Measurements from ENCODE around the gene CDK15. TPM values are rescaled to one million over a fixed set of nuclear protein-coding genes. Genes with fewer than 3 reads are reported as not detected.

Gene CDK15
- total and polyA plus RNA-seq, 8 donors, result 0.09 to 0.35 (median 0.12) TPM; not detected in 3

DNA sequence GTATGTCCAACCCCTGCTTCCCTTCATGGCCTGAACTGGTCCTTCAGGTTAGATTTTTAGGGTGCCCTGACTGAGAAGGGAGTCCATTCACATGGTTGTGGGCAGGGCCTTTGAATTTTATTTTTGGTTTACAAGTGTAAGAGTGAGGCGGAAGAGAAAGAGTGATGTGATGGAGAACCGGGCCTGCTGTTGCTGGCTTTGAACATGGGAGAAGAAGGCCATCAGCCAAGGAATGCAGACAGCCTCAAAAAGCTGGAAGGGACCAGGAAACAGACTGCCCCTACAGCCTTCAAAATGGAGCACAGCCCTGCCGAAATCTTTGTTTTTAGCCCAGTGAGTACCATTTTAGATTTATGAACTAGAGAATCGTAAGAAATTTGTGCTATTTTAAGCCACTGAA, 105.0 kb downstream of the CDK15 start:
- Histone ChIP-seq H3K4me1 (no peaks in the 10 kb centered on the region), H3K27ac (no peak overlapping the region), H3K4me3 (no peak overlapping the region), H3K9me3 (no peaks in the 10 kb centered on the region), H3K36me3 (no peaks in the 10 kb centered on the region), H3K27me3 (no peaks in the 10 kb centered on the region)
- ATAC-seq, result no peak
- no peak for FAIRE-seq
- TF ChIP-seq, protein P1, sequence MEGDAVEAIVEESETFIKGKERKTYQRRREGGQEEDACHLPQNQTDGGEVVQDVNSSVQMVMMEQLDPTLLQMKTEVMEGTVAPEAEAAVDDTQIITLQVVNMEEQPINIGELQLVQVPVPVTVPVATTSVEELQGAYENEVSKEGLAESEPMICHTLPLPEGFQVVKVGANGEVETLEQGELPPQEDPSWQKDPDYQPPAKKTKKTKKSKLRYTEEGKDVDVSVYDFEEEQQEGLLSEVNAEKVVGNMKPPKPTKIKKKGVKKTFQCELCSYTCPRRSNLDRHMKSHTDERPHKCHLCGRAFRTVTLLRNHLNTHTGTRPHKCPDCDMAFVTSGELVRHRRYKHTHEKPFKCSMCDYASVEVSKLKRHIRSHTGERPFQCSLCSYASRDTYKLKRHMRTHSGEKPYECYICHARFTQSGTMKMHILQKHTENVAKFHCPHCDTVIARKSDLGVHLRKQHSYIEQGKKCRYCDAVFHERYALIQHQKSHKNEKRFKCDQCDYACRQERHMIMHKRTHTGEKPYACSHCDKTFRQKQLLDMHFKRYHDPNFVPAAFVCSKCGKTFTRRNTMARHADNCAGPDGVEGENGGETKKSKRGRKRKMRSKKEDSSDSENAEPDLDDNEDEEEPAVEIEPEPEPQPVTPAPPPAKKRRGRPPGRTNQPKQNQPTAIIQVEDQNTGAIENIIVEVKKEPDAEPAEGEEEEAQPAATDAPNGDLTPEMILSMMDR (IDR thresholded peaks at IDR 0.05), result no peak
- intact Hi-C loops (cut with DNase I), result no loop called here
- 82 to 85% methylated on average over 4 of the region's 4 CpGs for WGBS, 2 donors
- DNase-seq, result no peak

DNA sequence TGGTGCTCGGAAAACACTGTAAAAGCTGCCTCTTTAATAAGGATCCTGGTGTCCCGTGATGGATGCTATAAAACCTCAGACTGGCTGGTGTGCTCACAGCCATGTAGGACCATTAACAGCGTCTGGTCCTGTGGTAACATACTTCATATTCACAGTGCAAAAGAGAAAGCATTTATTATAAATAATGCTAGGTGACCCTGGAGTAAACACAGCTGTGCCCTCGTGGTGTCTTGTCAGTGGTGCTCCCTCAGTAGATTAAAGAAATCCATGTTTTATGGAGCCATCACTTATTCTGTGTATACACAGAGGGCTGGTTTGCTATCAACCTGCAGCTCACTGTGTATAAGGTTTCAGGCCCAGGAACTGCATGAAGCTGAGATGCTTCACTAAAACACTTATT, 106.9 kb downstream of the CDK15 start:
- no peak for FAIRE-seq
- TF ChIP-seq, protein P1 (IDR thresholded peaks at IDR 0.05), result no peak
- H3K4me1 ChIP-seq, result no peaks in the 10 kb centered on the region
- 67 to 80% methylated on average over 4 of the region's 4 CpGs for WGBS, 2 donors
- no peak overlapping the region for H3K27ac ChIP-seq
- H3K4me3 ChIP-seq, result no peak overlapping the region
- no peak for DNase-seq
- H3K27me3 ChIP-seq, result no peaks in the 10 kb centered on the region
- H3K36me3 ChIP-seq, result no peaks in the 10 kb centered on the region
- H3K9me3 ChIP-seq, result no peaks in the 10 kb centered on the region
- no peak for ATAC-seq
- intact Hi-C loops (cut with DNase I), result no loop called here

DNA sequence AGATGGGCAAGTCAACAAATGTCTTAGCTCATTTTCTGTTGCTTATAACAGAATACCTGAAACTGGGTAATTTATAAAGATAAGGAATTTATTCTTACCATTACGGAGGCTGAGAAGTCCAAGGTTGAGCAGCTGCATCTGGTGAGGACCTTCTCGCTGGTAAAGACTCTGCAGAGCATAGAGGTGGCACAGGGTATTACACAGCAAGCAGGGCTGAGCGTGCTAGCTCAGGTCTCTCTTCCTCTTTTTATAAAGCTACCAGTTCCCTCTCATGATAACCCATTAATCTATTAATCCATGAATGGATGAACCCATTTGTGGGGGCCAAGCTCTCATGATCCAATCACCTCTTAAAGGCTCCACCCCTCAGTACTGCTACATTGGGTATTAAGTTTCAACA, 109.1 kb downstream of the CDK15 start:
- no peaks in the 10 kb centered on the region for H3K4me1 ChIP-seq
- no peak for DNase-seq
- no peak for FAIRE-seq
- no peak for ATAC-seq
- no peak overlapping the region for H3K27ac ChIP-seq
- H3K9me3 ChIP-seq, result no peaks in the 10 kb centered on the region
- TF ChIP-seq, protein P1 (IDR thresholded peaks at IDR 0.05), result no peak
- no peaks in the 10 kb centered on the region for H3K27me3 ChIP-seq
- intact Hi-C loops (cut with DNase I), result no loop called here
- no peak overlapping the region for H3K4me3 ChIP-seq
- 75 to 84% methylated on average over 3 of the region's 3 CpGs for WGBS, 2 donors
- no peaks in the 10 kb centered on the region for H3K36me3 ChIP-seq

DNA sequence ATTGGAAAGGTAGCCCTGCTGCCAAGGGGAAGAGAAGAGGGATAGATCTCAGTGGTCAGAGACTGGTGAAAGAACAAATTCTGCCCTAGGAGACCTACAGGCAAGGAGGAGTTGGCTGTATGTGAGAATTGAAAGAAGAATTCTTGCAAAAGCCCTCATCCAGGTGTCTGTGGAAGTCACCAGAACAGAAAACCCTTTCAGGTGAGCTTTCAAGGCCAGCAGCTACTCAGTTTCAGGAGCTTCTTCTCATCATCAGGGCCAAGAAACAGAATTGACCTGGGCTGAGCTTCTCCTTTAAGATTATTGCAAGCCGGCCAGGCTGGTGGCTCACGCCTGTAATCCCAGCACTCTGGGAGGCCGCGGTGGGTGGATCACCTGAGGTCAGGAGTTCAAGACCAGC, 110.2 kb downstream of the CDK15 start:
- Histone ChIP-seq H3K27ac (no peak overlapping the region), H3K27me3 (no peaks in the 10 kb centered on the region), H3K9me3 (no peaks in the 10 kb centered on the region), H3K36me3 (no peaks in the 10 kb centered on the region), H3K4me3 (no peak overlapping the region), H3K4me1 (no peaks in the 10 kb centered on the region)
- no peak for FAIRE-seq
- DNase-seq, result no peak
- intact Hi-C loops (cut with DNase I), result no loop called here
- 92 to 98% methylated on average over 4 of the region's 4 CpGs for WGBS, 2 donors
- TF ChIP-seq, protein P1 (IDR thresholded peaks at IDR 0.05), result no peak
- no peak for ATAC-seq

DNA sequence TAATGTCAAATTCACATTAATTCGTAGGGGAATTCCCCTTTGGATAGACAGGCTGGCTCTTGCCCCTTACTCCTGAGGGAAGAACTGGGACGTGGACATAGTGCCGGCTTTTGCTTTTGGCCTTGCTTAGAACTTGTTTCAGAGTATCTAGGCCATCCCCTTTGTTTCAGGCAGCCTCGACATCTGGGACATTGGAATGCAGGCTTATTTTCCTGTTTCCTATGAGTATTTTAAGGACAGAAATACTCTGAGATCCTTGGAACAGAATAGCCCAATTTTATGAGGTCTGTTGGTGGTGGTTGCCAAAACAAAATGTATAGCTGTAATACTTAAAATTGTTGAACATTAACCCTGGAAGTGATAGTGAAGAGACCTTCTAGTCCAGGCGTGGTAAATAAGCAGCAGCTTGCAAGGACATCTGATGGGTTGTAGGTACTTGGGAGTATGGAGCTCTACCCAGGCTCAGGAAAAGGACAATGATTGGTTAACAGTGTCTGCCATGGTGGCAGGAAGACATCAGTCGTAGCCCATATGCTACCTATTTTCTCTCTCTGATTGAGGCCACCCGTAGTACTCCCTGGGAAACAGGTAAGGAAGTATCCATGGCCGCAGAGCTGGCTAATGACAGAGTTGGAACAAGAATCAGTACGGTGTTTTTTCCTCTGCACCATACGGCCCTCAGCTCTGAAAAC, 112.4 kb downstream of the CDK15 start:
- intact Hi-C loops (cut with DNase I), result no loop called here
- TF ChIP-seq, protein P1 (IDR thresholded peaks at IDR 0.05), result no peak
- no peaks in the 10 kb centered on the region for H3K27me3 ChIP-seq
- no peak for ATAC-seq
- H3K4me3 ChIP-seq, result no peak overlapping the region
- 52 to 57% methylated on average over 10 of the region's 10 CpGs for WGBS, 2 donors
- no peaks in the 10 kb centered on the region for H3K9me3 ChIP-seq
- FAIRE-seq, result no peak
- H3K36me3 ChIP-seq, result no peaks in the 10 kb centered on the region
- H3K27ac ChIP-seq, result no peak overlapping the region
- DNase-seq, result no peak
- no peaks in the 10 kb centered on the region for H3K4me1 ChIP-seq
